Measurements from ENCODE around the gene WASHC4. TPM values are rescaled to one million over a fixed set of nuclear protein-coding genes. Genes with fewer than 3 reads are reported as not detected.

Gene WASHC4
- total and polyA plus RNA-seq, 4 donors = 11.5 to 59.1 (median 32.6) TPM

DNA sequence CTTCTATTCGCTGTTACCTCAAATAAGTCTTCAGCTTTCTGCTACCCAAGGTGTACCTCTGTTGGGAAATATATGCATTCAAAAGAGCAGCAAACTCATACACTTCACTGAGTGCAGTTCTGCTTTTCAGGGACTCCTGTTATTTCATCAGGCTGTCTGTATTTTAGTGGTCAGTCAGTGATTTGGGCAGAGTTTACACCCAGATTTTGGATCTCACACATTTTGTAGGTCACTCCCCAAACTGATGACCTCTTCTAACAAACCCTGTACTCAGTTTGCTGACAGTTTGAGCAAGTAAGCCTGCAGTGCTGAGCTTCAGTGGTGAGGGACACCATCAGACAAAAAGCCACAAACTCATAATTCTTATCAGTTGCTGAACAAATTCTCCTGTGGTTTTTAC lies 8.2 kb upstream of the WASHC4 start:
- DNase-seq (ENCODE audit: low spot score) = no peak
- no peak overlapping the region for H3K27ac ChIP-seq (ENCODE audit: low read depth in 1 of 2, low read length in 2 of 2)
- TF ChIP-seq, protein P1, sequence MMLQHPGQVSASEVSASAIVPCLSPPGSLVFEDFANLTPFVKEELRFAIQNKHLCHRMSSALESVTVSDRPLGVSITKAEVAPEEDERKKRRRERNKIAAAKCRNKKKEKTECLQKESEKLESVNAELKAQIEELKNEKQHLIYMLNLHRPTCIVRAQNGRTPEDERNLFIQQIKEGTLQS (IDR thresholded peaks at IDR 0.05) = no peak
- TF ChIP-seq, protein P2, sequence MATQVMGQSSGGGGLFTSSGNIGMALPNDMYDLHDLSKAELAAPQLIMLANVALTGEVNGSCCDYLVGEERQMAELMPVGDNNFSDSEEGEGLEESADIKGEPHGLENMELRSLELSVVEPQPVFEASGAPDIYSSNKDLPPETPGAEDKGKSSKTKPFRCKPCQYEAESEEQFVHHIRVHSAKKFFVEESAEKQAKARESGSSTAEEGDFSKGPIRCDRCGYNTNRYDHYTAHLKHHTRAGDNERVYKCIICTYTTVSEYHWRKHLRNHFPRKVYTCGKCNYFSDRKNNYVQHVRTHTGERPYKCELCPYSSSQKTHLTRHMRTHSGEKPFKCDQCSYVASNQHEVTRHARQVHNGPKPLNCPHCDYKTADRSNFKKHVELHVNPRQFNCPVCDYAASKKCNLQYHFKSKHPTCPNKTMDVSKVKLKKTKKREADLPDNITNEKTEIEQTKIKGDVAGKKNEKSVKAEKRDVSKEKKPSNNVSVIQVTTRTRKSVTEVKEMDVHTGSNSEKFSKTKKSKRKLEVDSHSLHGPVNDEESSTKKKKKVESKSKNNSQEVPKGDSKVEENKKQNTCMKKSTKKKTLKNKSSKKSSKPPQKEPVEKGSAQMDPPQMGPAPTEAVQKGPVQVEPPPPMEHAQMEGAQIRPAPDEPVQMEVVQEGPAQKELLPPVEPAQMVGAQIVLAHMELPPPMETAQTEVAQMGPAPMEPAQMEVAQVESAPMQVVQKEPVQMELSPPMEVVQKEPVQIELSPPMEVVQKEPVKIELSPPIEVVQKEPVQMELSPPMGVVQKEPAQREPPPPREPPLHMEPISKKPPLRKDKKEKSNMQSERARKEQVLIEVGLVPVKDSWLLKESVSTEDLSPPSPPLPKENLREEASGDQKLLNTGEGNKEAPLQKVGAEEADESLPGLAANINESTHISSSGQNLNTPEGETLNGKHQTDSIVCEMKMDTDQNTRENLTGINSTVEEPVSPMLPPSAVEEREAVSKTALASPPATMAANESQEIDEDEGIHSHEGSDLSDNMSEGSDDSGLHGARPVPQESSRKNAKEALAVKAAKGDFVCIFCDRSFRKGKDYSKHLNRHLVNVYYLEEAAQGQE (IDR thresholded peaks at IDR 0.05) = no peak
- TF ChIP-seq NR2F2 (IDR thresholded peaks at IDR 0.05) (no peak), TAF1 (conservative IDR thresholded peaks at IDR 0.05) (no peak), GABPA (IDR thresholded peaks at IDR 0.05 in 1 of 2, conservative IDR thresholded peaks at IDR 0.05 in 1 of 2) (no peak), MAX (IDR thresholded peaks at IDR 0.05) (no peak), RXRA (IDR thresholded peaks at IDR 0.05) (no peak), FOXA2 (IDR thresholded peaks at IDR 0.05) (no peak), EGR1 (IDR thresholded peaks at IDR 0.05; ENCODE audit: low read depth in 2 of 2) (no peak), FOXA1 (IDR thresholded peaks at IDR 0.05) (no peak), SP1 (IDR thresholded peaks at IDR 0.05) (no peak)
- TF ChIP-seq, protein P3, sequence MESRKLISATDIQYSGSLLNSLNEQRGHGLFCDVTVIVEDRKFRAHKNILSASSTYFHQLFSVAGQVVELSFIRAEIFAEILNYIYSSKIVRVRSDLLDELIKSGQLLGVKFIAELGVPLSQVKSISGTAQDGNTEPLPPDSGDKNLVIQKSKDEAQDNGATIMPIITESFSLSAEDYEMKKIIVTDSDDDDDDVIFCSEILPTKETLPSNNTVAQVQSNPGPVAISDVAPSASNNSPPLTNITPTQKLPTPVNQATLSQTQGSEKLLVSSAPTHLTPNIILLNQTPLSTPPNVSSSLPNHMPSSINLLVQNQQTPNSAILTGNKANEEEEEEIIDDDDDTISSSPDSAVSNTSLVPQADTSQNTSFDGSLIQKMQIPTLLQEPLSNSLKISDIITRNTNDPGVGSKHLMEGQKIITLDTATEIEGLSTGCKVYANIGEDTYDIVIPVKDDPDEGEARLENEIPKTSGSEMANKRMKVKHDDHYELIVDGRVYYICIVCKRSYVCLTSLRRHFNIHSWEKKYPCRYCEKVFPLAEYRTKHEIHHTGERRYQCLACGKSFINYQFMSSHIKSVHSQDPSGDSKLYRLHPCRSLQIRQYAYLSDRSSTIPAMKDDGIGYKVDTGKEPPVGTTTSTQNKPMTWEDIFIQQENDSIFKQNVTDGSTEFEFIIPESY (IDR thresholded peaks at IDR 0.05) = no peak
- TF ChIP-seq, protein P4, sequence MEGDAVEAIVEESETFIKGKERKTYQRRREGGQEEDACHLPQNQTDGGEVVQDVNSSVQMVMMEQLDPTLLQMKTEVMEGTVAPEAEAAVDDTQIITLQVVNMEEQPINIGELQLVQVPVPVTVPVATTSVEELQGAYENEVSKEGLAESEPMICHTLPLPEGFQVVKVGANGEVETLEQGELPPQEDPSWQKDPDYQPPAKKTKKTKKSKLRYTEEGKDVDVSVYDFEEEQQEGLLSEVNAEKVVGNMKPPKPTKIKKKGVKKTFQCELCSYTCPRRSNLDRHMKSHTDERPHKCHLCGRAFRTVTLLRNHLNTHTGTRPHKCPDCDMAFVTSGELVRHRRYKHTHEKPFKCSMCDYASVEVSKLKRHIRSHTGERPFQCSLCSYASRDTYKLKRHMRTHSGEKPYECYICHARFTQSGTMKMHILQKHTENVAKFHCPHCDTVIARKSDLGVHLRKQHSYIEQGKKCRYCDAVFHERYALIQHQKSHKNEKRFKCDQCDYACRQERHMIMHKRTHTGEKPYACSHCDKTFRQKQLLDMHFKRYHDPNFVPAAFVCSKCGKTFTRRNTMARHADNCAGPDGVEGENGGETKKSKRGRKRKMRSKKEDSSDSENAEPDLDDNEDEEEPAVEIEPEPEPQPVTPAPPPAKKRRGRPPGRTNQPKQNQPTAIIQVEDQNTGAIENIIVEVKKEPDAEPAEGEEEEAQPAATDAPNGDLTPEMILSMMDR (IDR thresholded peaks at IDR 0.05; ENCODE audit: low read depth, low read length, missing input control) = no peak
- H3K9me3 ChIP-seq (ENCODE audit: control insufficient read depth in 4 of 4, low read length in 3 of 4) = no peaks in the 10 kb centered on the region
- H3K9ac ChIP-seq (ENCODE audit: low read depth in 1 of 2, low read length in 2 of 2) = no peak overlapping the region
- H3K27me3 ChIP-seq (ENCODE audit: control insufficient read depth in 4 of 4, insufficient read depth in 4 of 4, low read length in 3 of 4) = no peaks in the 10 kb centered on the region
- no peaks in the 10 kb centered on the region for H3K36me3 ChIP-seq (ENCODE audit: control insufficient read depth in 4 of 4, insufficient read depth in 3 of 4, low read depth in 1 of 4, low read length in 3 of 4)
- H3K4me1 ChIP-seq (ENCODE audit: control insufficient read depth in 4 of 4, insufficient read depth in 4 of 4, low read length in 3 of 4) = no peaks in the 10 kb centered on the region
- 95% methylated on average over 1 of the region's 1 CpG for WGBS
- H3K4me3 ChIP-seq (ENCODE audit: low read depth in 1 of 3, low read length in 3 of 3) = no peak overlapping the region

GRCh38 chr12:105100207-105100985 lies 7.1 kb upstream of the WASHC4 start:
- 89% methylated on average over 7 of the region's 7 CpGs for WGBS
- H3K27ac ChIP-seq (ENCODE audit: low read depth in 1 of 2, low read length in 2 of 2) = no peak overlapping the region
- no peak for DNase-seq (ENCODE audit: low spot score)
- H3K27me3 ChIP-seq (ENCODE audit: control insufficient read depth in 4 of 4, insufficient read depth in 4 of 4, low read length in 3 of 4) = no peaks in the 10 kb centered on the region
- no peaks in the 10 kb centered on the region for H3K36me3 ChIP-seq (ENCODE audit: control insufficient read depth in 4 of 4, insufficient read depth in 3 of 4, low read depth in 1 of 4, low read length in 3 of 4)
- no peaks in the 10 kb centered on the region for H3K4me1 ChIP-seq (ENCODE audit: control insufficient read depth in 4 of 4, insufficient read depth in 4 of 4, low read length in 3 of 4)
- no peak overlapping the region for H3K9ac ChIP-seq (ENCODE audit: low read depth in 1 of 2, low read length in 2 of 2)
- H3K9me3 ChIP-seq (ENCODE audit: control insufficient read depth in 4 of 4, low read length in 3 of 4) = no peaks in the 10 kb centered on the region
- no peak overlapping the region for H3K4me3 ChIP-seq (ENCODE audit: low read depth in 1 of 3, low read length in 3 of 3)
- TF ChIP-seq, protein P3 (IDR thresholded peaks at IDR 0.05) = no peak
- TF ChIP-seq, protein P4 (IDR thresholded peaks at IDR 0.05; ENCODE audit: low read depth, low read length, missing input control) = no peak
- peak in 1 of 2 donors; percentile 19 for TF ChIP-seq JUND (IDR thresholded peaks at IDR 0.05)
